Iris pigment epithelial cell (primary cell): ENCODE data around the gene TCAP.

ENCODE experiments used
- DNase-seq: peaks from one replicate; pipeline ENCODE4 v3.0.0-alpha.2; 2011; ENCODE audit warnings: low read depth

TCAP gene

GRCh38 chr17:39651923-39652586 lies 13.1 kb upstream of the TCAP start:
- no peak for DNase-seq

- no peak for DNase-seq
Measured at GRCh38 chr17:39652587-39653315, 12.4 kb upstream of the TCAP start.

DNA sequence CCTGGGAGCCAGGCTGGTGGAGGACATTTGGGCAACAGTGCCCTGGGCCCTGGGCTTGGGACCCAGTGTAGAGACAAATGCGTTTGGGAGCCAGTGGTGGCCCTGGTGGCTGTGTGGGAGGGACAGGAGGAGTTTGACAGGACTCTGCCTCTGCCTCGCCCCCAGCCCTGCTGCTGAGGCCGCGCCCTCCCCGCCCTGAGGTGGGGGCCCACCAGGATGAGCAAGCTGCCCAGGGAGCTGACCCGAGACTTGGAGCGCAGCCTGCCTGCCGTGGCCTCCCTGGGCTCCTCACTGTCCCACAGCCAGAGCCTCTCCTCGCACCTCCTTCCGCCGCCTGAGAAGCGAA lies 11.9 kb upstream of the TCAP start:
- DNase-seq: no peak

DNA sequence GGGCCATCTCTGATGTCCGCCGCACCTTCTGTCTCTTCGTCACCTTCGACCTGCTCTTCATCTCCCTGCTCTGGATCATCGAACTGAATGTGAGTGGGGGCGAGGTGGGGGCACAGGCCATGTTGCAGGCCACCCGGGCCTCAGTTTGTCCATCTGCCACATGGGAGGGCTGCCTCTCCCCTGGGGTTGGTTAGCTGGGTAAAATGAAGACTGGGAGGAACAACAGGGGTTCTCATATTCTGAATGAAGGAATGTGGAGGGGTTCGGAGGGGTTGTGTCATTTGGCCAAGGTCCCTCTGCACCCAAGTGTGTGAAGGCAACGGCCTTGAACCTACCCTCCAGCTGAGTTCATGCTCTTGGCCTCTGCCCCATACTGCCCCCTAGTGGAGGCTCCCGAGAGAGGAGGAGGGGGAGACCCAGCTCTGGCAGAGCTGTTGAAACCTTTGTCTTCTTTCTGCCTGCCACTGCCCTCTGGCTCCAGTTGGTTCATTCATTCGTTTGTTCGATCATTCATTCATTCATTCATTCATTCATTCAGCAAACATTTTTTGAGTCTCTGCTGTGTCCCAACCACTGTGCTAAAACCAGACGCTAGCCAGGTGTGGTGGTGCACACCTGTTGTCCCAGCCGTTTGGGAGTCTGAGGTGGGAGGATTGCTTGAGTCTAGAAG lies 11.4 kb upstream of the TCAP start:
- peak; percentile 29 for DNase-seq

- no peak for DNase-seq
Measured at GRCh38 chr17:39655105-39655504, 10.0 kb upstream of the TCAP start.

DNA sequence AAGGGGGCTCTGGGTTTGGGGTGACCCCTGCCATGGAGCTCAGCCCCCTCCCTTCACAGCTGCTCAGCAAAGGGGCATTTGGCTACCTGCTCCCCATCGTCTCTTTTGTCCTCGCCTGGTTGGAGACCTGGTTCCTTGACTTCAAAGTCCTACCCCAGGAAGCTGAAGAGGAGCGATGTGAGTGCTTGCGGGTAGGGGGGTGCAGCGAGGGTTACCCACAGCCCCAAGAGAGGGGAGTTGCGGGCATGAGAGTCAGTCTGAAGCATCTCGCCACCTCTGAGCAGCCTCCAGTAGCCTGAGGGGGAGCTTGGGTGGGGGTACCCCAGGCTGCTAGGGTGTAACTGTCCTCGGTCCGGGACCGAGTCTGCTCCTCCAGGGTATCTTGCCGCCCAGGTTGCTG lies 6.8 kb upstream of the TCAP start:
- no peak for DNase-seq

DNA sequence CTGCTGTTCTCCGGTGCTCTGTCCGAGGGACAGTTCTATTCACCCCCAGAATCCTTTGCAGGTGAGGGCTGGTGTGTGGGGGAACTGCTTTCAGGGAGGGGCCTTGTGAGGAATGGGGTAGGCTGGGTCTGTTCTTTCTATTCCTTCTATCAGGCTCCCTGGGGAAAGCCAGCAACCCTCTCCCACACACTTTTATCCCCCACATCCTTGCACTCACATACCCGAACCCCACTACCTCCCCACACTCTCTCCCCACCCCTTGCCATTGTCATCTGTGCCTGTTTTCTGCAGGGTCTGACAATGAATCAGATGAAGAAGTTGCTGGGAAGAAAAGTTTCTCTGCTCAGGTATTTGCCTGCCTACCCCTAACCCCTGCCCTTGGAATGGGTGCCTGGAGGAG lies 6.4 kb upstream of the TCAP start:
- no peak for DNase-seq

DNA sequence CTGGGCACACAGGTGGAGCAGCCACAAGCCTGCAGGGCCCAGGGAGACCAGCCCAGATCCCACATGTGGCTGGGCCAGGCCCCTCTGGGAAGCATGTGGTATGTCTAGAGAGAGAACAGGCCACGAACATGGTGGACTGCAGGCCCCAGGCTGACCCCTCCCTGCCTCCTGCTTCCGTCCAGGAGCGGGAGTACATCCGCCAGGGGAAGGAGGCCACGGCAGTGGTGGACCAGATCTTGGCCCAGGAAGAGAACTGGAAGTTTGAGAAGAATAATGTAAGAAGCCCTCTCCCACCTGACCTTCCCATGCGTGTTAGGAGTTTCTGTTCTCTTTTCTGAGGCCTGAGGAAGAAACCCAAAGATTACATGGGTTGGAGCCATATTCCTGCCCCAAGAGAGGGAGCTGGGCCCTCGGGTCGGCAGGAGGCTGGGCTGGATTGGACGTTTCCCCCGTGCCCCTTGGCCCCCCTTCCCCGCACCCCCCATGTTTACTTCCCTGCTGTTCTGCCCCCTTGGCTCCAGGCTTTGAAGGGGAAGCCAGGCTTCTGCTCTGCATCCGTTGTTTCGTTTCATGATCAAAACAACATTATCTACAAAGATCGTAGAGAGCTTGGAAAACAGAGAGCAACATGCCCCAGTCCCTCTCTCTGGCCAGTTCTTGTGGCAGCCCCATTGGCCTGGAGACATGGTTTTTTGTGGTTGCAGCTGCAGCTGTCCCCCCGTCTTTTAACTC lies 5.7 kb upstream of the TCAP start:
- no peak for DNase-seq

DNA sequence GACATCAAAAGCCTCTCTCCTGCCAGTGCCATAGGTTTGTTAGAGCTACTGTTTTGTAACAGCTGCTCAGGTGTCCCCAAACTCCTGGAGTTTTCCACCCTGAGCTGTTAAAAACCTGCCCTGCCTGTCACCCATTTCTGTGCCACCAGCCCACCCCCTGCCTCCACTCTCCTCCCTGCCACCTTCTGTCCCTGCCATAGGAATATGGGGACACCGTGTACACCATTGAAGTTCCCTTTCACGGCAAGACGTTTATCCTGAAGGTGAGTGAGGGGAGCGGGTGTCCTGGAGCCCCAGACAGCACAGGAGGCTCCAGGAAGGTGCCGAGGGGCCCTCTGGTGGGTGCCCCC lies 5.2 kb upstream of the TCAP start:
- no peak for DNase-seq

DNA sequence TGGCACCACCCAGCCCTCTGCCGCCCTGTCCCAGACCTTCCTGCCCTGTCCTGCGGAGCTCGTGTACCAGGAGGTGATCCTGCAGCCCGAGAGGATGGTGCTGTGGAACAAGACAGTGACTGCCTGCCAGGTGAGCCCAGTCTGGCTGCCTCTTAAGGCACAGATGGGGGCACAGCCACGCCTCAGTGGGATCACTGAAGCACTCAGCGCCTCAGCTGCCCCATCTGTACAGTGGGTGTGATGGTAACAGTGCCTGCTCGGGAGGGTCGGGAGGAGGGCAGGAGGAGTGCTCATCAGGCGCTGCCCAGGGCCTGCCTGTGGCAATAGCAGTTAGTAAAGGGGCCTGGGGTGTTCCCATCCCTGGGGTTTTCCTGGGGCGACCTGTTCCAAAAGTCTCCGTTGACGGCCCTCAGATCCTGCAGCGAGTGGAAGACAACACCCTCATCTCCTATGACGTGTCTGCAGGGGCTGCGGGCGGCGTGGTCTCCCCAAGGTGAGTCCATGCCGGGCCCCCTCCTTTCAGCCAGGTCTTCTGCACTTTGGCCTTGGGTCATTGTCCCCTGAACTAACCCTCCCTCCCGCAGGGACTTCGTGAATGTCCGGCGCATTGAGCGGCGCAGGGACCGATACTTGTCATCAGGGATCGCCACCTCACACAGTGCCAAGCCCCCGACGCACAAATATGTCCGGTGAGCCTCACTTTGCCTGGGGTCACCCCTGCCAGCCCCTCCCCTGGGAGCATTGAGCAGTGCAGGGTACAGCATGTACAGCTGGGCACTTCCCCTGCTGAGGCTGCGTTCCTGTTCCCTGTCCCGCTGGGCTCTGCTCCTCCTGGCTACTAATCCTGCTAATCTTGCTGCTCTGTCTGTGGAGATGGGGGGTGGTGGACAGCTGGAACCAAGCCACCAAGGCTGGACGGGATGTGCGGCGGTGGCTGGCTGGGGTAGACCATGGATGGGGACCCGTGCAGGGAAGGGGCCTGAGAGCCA lies 4.5 kb upstream of the TCAP start:
- peak; percentile 22 for DNase-seq

DNA sequence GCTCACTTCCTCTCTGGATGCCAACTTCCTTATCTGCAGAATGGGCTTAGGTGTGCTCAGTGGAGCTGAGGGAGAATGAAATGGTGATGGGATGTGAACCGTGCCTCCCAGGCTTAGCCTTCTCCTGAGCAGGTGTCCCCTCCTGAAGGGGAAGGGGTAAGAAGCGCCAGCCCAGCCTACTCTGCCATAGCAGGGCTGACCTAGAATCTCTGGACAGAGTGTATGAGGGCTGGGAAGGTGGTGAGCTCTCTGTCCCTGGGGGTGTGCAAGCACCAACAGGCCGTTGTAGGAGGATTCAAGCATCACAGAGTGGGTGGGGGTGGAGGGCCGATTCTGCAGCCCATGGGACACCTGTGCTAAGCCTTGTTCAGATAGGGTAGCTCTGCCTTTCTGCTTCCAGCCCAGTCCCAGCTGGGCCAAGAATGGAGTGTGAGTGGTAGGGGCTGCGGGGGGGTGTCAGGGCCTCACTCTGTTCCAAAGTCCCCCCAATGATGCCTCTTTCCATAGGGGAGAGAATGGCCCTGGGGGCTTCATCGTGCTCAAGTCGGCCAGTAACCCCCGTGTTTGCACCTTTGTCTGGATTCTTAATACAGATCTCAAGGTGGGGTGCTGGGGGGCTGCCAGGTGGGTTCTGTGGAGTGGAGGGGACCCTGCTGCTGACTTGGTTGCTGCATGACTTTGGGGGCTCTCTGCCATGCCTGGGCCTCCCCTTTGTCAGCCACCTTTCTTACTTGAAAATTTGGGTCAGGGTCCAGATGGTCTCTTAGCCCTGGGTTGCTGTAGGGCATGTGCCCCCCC lies 3.2 kb upstream of the TCAP start:
- DNase-seq: no peak

DNA sequence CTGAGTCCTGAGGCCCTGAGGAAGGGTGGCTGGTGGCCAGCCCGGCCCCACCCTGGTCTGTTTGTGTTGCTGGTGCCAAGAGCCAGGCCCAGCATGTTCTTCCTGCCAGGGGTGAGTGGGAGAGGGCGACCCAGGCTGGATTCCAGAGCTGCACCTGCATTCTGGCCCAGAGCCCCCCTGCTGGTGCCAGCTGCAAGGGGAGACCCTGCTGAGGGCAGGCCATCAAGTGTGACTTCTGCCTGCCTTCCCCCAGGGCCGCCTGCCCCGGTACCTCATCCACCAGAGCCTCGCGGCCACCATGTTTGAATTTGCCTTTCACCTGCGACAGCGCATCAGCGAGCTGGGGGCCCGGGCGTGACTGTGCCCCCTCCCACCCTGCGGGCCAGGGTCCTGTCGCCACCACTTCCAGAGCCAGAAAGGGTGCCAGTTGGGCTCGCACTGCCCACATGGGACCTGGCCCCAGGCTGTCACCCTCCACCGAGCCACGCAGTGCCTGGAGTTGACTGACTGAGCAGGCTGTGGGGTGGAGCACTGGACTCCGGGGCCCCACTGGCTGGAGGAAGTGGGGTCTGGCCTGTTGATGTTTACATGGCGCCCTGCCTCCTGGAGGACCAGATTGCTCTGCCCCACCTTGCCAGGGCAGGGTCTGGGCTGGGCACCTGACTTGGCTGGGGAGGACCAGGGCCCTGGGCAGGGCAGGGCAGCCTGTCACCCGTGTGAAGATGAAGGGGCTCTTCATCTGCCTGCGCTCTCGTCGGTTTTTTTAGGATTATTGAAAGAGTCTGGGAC lies 2.4 kb upstream of the TCAP start:
- DNase-seq: no peak

DNA sequence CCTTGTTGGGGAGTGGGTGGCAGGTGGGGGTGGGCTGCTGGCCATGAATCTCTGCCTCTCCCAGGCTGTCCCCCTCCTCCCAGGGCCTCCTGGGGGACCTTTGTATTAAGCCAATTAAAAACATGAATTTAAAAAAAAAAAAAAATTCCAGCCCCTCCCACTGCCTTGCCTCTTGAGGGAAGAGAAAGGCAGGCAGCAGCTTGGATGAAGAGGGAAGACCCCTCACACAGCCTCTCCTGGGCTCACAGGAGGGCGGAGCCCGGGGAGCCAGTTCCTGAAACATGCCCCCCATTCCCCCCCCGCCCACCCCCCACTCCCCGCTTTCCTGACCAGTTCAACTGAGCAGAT lies 1.8 kb upstream of the TCAP start:
- no peak for DNase-seq

DNA sequence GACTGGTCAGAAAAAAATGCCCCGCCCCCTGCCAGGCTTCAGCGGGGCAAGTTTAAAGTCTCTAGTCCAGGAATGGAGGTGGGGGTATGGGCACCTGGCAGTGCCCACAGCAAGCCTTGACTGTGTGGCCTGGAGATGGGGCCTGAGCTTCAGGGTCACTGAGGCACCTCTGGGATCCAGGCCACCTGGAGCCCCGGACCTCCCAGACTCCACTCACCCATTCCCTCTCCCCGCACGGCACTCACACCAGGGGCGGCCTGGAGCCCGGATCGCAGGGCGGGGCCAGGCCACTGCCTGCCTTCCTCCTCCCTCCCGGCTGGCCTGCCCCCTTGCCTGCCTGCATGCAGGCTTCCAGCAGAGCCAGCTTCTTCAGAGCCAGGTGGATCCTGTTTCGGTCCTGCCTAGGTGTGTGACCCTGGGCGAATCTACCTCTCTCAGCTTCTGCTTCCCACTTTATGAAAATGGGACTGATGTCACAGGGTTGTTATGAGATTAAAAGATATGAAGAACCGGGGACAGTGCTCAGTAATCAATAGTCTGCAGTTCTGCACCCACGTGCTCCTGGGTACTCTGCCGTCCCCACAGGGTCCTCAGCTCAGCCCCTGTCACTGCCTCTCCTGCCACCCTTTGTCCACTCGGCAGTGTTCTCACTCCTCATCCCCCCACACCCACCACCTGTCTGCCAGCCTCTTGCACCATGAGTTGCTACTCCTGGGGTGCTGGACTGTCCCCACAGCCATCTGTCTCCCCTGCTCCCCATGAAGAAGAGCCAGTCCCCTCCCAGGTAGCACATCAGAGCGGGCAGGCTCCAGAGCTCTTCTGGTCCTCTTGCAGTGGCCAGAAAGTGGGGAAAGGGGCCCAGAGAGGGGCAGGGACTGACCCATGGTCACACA lies 1.2 kb upstream of the TCAP start:
- peak; percentile 25 for DNase-seq

GRCh38 chr17:39665642-39666224 lies 584 bp downstream of the TCAP start:
- no peak for DNase-seq

GRCh38 chr17:39666231-39666600 lies 1.1 kb downstream of the TCAP start:
- no peak for DNase-seq

DNA sequence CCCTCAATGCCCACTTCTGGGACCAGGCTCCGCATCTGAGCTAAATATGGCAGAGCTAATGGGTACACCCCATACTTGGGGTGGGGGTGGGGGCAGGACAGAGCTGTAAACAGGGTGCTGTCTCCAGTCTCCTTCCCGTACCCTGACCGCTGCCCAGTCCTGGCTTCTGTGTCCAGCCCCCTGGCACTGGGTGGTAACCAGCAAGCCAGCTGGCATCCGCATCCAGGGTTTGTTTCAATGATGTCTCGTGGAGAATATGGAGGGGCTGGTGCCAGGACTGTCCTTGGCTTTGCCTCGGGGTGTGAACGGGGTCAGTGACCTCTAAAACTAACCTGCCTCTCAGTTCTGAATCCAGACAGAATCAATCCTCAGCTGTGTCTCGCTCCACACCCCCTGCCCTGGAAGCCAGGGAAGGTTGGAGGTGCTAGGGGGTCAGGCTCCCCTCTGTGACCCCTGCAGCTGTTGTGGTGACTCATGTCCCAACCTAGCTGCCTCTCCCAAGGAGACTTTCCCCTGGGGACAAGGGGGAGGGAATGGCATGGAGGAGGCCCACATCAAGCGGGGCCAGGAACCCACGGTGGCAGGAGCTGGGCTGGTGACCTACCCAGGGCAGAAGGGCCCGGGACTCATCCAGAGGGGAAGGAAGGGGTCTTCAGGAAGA lies 1.6 kb downstream of the TCAP start:
- no peak for DNase-seq

- no peak for DNase-seq
Measured at GRCh38 chr17:39667262-39667944, 2.3 kb downstream of the TCAP start.
